Gastrocnemius medialis (tissue), 4 donors: ENCODE data around the gene TMEM81.

Source experiments
- POLR2A ChIP-seq, 2 donors: fragments of 450-650 bp; IDR thresholded peaks; one replicate each; pipeline ENCODE4 v1.6.1; 2017; ENCODE audit warnings: antibody characterized with exemption in 2 of 2, mild to moderate bottlenecking in 2 of 2, moderate library complexity in 2 of 2
- TF ChIP-seq, protein P1 (sequence below), 5 experiments: fragments of 450-650 bp in 3 of 5; fragments of 200-600 bp in 2 of 5; sonication (generic) in 2 of 5; IDR thresholded peaks in 4 of 5; conservative IDR thresholded peaks in 1 of 5; 1 replicate in 4 of 5; 2 replicates in 1 of 5; pipeline ENCODE4 v1.5.1; 2016 to 2019; ENCODE audit warnings: antibody characterized with exemption in 5 of 5, mild to moderate bottlenecking in 3 of 5, moderate library complexity in 3 of 5

DNA sequence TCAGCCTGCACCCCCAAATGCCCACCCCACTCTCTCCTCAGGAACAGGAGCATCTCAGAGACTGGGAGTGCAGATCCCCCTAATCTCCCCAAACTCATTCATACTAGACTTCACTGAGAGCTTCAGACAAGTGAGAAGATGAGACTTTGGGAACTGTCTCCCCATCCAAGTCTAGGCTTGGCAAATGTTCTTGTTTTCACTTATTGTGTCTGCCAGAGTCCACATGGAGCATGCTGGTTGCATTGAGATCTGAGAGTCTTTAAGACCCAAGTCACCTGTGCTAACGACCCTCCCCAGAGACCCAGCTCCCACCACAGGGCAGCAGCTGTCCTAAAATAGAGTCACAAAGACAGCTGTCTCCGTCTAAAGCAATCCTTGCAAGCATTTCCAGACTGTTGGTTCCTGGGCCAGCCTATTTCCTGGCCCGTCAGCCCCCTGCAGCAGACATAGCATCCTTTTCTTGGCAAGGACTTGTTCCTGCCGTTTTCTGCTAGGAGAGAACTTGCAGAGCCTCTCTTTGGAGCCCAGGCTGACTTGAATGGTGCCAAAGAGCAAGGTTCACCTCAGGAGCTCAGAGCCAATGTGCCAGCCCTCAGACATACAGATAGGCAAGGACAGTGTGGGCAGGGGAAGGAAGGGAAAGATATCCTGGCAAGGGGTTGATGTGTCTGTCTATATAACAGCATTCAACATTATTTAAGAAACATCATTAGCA is 43.1 kb downstream of the TMEM81 start:
- TF ChIP-seq, protein P1, sequence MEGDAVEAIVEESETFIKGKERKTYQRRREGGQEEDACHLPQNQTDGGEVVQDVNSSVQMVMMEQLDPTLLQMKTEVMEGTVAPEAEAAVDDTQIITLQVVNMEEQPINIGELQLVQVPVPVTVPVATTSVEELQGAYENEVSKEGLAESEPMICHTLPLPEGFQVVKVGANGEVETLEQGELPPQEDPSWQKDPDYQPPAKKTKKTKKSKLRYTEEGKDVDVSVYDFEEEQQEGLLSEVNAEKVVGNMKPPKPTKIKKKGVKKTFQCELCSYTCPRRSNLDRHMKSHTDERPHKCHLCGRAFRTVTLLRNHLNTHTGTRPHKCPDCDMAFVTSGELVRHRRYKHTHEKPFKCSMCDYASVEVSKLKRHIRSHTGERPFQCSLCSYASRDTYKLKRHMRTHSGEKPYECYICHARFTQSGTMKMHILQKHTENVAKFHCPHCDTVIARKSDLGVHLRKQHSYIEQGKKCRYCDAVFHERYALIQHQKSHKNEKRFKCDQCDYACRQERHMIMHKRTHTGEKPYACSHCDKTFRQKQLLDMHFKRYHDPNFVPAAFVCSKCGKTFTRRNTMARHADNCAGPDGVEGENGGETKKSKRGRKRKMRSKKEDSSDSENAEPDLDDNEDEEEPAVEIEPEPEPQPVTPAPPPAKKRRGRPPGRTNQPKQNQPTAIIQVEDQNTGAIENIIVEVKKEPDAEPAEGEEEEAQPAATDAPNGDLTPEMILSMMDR (IDR thresholded peaks at IDR 0.05 in 4 of 5, conservative IDR thresholded peaks at IDR 0.05 in 1 of 5): no peak
- TF ChIP-seq POLR2A (IDR thresholded peaks at IDR 0.05): no peak
